IPS-18a (cell line): ENCODE results near the gene NGFR.

Experiments used
- H3K27ac ChIP-seq: one replicate; pipeline ENCODE4 v1.5.1; 2013; ENCODE audit warnings: low read length
- H3K27me3 ChIP-seq: one replicate; pipeline ENCODE4 v1.6.1; 2013; ENCODE audit warnings: mild to moderate bottlenecking, low read length; ENCODE audit not compliant: control insufficient read depth, insufficient read depth
- H3K36me3 ChIP-seq: one replicate; pipeline ENCODE4 v1.6.1; 2013; ENCODE audit warnings: low read depth, low read length; ENCODE audit not compliant: control insufficient read depth
- H3K4me1 ChIP-seq: one replicate; pipeline ENCODE4 v1.6.1; 2013; ENCODE audit warnings: low read depth, low read length; ENCODE audit not compliant: control insufficient read depth
- H3K4me3 ChIP-seq: one replicate; pipeline ENCODE4 v1.5.1; 2013; ENCODE audit warnings: low read length
- H3K9ac ChIP-seq: one replicate; pipeline ENCODE4 v1.6.1; 2013; ENCODE audit warnings: mild to moderate bottlenecking, low read length, moderate library complexity
- H3K9me3 ChIP-seq: one replicate; pipeline ENCODE4 v1.6.1; 2013; ENCODE audit warnings: low read depth, low read length; ENCODE audit not compliant: control insufficient read depth

NGFR gene

DNA sequence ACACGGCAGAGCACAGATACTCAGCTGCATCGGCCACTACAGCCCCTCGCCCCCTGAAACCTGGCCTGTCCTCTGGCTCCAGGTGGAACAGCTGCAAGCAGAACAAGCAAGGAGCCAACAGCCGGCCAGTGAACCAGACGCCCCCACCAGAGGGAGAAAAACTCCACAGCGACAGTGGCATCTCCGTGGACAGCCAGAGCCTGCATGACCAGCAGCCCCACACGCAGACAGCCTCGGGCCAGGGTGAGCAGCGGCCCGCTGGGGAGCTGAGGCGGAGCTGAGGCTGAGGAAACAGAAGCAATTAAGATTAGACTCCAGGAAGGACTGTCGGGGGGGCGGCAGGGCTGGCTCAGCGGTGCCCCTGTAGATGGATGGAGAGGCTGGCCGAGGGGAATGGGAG is 16.7 kb downstream of the NGFR start:
- H3K27ac ChIP-seq: no peak overlapping the region
- no peaks in the 10 kb centered on the region for H3K27me3 ChIP-seq

DNA sequence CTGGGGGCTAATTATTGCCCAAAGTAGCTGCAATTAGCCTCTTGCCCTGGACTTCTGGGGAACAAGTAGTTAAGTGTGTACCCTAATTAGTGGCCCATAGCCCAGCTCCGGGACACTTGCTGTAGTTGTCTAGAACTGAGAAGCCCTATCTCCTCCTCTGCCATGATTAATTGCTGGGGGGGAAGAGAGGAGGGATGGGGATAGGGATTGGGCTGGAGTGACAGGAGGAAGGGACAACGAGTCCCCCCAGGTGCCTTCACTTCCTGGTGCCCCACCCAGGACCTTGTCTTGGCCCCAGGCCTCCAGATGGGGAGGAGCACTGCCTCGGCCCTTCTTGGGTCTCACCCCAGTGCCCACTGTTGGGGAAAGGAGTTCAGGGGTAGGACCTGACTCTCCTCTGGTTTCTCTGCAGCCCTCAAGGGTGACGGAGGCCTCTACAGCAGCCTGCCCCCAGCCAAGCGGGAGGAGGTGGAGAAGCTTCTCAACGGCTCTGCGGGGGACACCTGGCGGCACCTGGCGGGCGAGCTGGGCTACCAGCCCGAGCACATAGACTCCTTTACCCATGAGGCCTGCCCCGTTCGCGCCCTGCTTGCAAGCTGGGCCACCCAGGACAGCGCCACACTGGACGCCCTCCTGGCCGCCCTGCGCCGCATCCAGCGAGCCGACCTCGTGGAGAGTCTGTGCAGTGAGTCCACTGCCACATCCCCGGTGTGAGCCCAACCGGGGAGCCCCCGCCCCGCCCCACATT is 17.4 kb downstream of the NGFR start:
- Histone ChIP-seq H3K4me1 (peaks cover 38% of the 10 kb centered on the region), H3K27me3 (no peaks in the 10 kb centered on the region), H3K9ac (no peak overlapping the region), H3K27ac (no peak overlapping the region), H3K4me3 (no peak overlapping the region), H3K9me3 (no peaks in the 10 kb centered on the region), H3K36me3 (no peaks in the 10 kb centered on the region)

More for the DNA sequence above, 16.7 kb downstream of the NGFR start:
- Histone ChIP-seq H3K9ac (no peak overlapping the region), H3K36me3 (no peaks in the 10 kb centered on the region), H3K4me1 (peaks cover 39% of the 10 kb centered on the region), H3K9me3 (no peaks in the 10 kb centered on the region), H3K4me3 (no peak overlapping the region)

DNA sequence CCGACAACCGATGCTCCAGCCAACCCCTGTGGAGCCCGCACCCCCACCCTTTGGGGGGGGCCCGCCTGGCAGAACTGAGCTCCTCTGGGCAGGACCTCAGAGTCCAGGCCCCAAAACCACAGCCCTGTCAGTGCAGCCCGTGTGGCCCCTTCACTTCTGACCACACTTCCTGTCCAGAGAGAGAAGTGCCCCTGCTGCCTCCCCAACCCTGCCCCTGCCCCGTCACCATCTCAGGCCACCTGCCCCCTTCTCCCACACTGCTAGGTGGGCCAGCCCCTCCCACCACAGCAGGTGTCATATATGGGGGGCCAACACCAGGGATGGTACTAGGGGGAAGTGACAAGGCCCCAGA is 17.9 kb downstream of the NGFR start:
- H3K9me3 ChIP-seq: no peaks in the 10 kb centered on the region
- H3K36me3 ChIP-seq: no peaks in the 10 kb centered on the region
- H3K9ac ChIP-seq: no peak overlapping the region
- H3K4me1 ChIP-seq: peaks cover 33% of the 10 kb centered on the region
- H3K4me3 ChIP-seq: no peak overlapping the region
- no peak overlapping the region for H3K27ac ChIP-seq
- no peaks in the 10 kb centered on the region for H3K27me3 ChIP-seq

GRCh38 chr17:49513641-49514040 is 18.5 kb downstream of the NGFR start:
- no peak overlapping the region for H3K27ac ChIP-seq
- no peak overlapping the region for H3K4me3 ChIP-seq
- H3K9me3 ChIP-seq: no peaks in the 10 kb centered on the region
- H3K36me3 ChIP-seq: no peaks in the 10 kb centered on the region
- no peak overlapping the region for H3K9ac ChIP-seq
- no peaks in the 10 kb centered on the region for H3K27me3 ChIP-seq
- H3K4me1 ChIP-seq: peaks cover 28% of the 10 kb centered on the region

DNA sequence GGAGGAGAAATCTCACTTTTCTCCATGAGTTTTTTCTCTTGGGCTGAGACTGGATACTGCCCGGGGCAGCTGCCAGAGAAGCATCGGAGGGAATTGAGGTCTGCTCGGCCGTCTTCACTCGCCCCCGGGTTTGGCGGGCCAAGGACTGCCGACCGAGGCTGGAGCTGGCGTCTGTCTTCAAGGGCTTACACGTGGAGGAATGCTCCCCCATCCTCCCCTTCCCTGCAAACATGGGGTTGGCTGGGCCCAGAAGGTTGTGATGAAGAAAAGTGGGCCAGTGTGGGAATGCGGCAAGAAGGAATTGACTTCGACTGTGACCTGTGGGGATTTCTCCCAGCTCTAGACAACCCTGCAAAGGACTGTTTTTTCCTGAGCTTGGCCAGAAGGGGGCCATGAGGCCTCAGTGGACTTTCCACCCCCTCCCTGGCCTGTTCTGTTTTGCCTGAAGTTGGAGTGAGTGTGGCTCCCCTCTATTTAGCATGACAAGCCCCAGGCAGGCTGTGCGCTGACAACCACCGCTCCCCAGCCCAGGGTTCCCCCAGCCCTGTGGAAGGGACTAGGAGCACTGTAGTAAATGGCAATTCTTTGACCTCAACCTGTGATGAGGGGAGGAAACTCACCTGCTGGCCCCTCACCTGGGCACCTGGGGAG is 19.1 kb downstream of the NGFR start:
- H3K4me1 ChIP-seq: peaks cover 23% of the 10 kb centered on the region
- no peaks in the 10 kb centered on the region for H3K9me3 ChIP-seq
- H3K9ac ChIP-seq: no peak overlapping the region
- H3K27ac ChIP-seq: no peak overlapping the region
- no peaks in the 10 kb centered on the region for H3K27me3 ChIP-seq
- H3K36me3 ChIP-seq: no peaks in the 10 kb centered on the region
- H3K4me3 ChIP-seq: no peak overlapping the region

- Histone ChIP-seq H3K36me3 (no peaks in the 10 kb centered on the region), H3K4me3 (no peak overlapping the region), H3K9ac (no peak overlapping the region), H3K9me3 (no peaks in the 10 kb centered on the region), H3K27me3 (no peaks in the 10 kb centered on the region), H3K27ac (no peak overlapping the region), H3K4me1 (peaks cover 20% of the 10 kb centered on the region)
These were observed 20.2 kb downstream of the NGFR start for GRCh38 chr17:49515196-49515770.

- Histone ChIP-seq H3K36me3 (no peaks in the 10 kb centered on the region), H3K9ac (no peak overlapping the region), H3K9me3 (no peaks in the 10 kb centered on the region), H3K4me3 (no peak overlapping the region), H3K27me3 (no peaks in the 10 kb centered on the region), H3K27ac (no peak overlapping the region), H3K4me1 (peaks cover 20% of the 10 kb centered on the region)
These were observed 21.1 kb downstream of the NGFR start for GRCh38 chr17:49516180-49516579.

GRCh38 chr17:49518346-49519078 is 23.4 kb downstream of the NGFR start:
- Histone ChIP-seq H3K4me1 (peaks cover 20% of the 10 kb centered on the region), H3K27me3 (no peaks in the 10 kb centered on the region), H3K9ac (no peak overlapping the region), H3K36me3 (no peaks in the 10 kb centered on the region), H3K9me3 (no peaks in the 10 kb centered on the region), H3K4me3 (no peak overlapping the region), H3K27ac (no peak overlapping the region)

DNA sequence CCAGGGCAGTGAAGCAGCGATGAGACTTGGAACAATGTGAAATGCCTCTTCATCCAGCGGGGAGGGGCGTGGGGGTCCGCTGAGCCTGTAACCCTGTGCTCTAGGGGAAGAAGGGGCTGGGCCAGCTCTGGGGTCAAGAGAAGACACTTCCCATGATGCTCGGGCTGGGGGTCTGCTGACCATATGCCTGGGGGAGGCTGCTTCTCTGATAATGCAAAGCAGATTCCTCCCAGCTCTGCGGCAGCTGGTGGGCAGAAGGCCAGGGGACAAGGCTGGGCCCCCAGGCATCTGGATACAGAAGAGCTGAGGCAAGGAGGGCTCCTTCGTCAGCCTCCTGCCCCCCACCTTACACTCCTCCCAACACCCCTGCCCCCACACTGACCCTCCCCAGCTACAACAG is 24.7 kb downstream of the NGFR start:
- Histone ChIP-seq H3K4me1 (peaks cover 9% of the 10 kb centered on the region), H3K27me3 (no peaks in the 10 kb centered on the region), H3K27ac (no peak overlapping the region), H3K36me3 (no peaks in the 10 kb centered on the region), H3K4me3 (no peak overlapping the region), H3K9me3 (no peaks in the 10 kb centered on the region), H3K9ac (no peak overlapping the region)

GRCh38 chr17:49520386-49521087 is 25.4 kb downstream of the NGFR start:
- H3K4me1 ChIP-seq: peaks cover 2% of the 10 kb centered on the region
- H3K36me3 ChIP-seq: no peaks in the 10 kb centered on the region
- H3K27me3 ChIP-seq: no peaks in the 10 kb centered on the region
- H3K27ac ChIP-seq: no peak overlapping the region
- H3K4me3 ChIP-seq: no peak overlapping the region
- H3K9ac ChIP-seq: no peak overlapping the region
- no peaks in the 10 kb centered on the region for H3K9me3 ChIP-seq

DNA sequence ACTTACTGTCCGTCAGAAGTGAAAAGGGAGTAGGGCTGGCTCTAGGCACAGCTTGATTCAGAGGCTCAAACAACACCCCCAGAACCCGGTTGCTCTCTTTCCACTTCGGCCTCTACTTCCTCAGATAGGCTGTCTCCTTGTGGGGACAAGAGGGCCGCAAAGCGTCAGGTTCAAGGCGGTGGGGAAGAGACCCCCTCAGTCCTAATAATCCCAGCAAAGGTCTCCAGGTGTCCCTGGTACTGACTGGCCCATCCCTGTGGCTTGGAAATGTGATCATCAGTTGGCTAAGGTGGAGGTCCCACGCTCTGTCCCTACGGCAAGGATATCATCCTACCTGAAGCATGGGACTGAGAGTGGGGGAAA is 26.0 kb downstream of the NGFR start:
- H3K27me3 ChIP-seq: no peaks in the 10 kb centered on the region
- no peak overlapping the region for H3K4me3 ChIP-seq

More for the DNA sequence above, 26.0 kb downstream of the NGFR start:
- Histone ChIP-seq H3K27ac (no peak overlapping the region), H3K36me3 (no peaks in the 10 kb centered on the region), H3K9me3 (no peaks in the 10 kb centered on the region), H3K9ac (no peak overlapping the region), H3K4me1 (no peaks in the 10 kb centered on the region)
